ENCODE measurements around the gene NDUFS7.

DNA sequence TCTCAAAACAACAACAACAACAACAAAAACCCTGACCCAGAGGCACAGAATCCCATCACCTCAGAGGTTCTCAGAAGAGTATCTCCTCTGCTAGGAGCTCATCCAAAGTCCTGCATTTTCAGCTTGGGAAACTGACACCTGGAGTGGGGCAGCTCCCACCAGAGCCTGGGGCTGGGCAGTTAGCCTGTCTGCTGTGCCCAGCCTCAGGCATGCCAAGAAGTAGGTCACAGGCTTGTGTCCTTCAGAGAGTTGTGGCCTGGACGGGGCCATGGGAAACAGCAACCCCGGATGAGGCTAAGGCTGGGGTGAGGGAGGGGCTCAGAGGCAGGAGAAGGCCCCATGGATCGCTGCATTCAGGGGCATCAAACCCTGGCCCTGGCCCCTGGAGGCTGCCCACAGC is 2.1 kb downstream of the NDUFS7 start:
- TF ChIP-seq CTCF (conservative IDR thresholded peaks at IDR 0.05 in 1 of 2, IDR thresholded peaks at IDR 0.05 in 1 of 2; ENCODE audit: extremely low read depth in 1 of 2, insufficient read depth in 1 of 2, low read depth in 1 of 2, low read length in 2 of 2), result no peak
- TF ChIP-seq EZH2 (IDR thresholded peaks at IDR 0.05; ENCODE audit: borderline replicate concordance, low read length), result no peak

All from mammary epithelial cell (primary cell).